ENCODE measurements around the gene TEX44.

DNA sequence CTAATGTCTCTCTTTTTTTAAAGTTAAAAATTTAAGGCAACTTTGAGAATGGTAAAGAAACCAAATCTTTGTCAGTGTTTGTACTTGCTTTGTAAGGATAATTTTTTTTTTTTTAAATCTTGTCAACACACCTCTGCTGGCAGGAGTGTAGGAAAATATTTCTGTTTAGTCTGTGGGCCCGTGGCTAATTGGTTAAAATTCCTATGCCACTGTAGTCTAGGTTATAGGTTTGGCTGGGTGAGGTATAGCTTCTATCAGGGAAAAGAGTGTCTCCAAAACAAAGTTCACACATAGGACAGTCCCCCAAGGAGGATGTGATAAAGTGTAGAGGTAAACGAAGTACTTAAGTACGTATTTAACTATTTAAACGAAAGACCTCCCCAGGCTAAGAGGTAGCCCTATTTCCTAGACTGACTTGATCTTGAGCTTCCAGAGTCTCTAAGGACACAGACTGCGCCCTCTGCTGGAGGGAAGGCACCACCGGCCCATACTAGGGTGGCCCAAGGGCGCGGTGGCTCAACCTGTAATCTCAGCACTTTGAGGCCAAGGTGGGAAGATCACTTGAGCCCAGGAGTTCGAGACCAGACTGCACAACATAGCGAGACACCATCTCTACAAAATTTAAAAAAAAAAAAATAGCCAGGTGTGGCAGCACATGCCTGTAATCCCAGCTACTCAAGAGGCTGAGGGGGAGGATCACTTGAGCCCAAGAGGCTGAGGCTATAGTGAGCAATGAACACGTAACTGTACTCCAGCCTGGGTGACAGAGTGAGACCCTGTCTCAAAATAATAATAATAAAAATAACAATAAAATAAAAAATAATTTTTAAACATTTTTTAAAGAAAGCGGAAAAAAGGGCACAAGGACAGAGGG is 8.9 kb downstream of the TEX44 start:
- TF ChIP-seq POLR2A (IDR thresholded peaks at IDR 0.05), result no peak
- TF ChIP-seq, protein P1, sequence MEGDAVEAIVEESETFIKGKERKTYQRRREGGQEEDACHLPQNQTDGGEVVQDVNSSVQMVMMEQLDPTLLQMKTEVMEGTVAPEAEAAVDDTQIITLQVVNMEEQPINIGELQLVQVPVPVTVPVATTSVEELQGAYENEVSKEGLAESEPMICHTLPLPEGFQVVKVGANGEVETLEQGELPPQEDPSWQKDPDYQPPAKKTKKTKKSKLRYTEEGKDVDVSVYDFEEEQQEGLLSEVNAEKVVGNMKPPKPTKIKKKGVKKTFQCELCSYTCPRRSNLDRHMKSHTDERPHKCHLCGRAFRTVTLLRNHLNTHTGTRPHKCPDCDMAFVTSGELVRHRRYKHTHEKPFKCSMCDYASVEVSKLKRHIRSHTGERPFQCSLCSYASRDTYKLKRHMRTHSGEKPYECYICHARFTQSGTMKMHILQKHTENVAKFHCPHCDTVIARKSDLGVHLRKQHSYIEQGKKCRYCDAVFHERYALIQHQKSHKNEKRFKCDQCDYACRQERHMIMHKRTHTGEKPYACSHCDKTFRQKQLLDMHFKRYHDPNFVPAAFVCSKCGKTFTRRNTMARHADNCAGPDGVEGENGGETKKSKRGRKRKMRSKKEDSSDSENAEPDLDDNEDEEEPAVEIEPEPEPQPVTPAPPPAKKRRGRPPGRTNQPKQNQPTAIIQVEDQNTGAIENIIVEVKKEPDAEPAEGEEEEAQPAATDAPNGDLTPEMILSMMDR (IDR thresholded peaks at IDR 0.05), result peak; percentile 72 to 84 (median 76)
